Caco-2 (cell line): ENCODE measurements around the gene TLCD5. TPM values are rescaled to one million over a fixed set of nuclear protein-coding genes. Genes with fewer than 3 reads are reported as not detected.

Experiments used
- BruUV-seq: library from RNA; stranded (reverse); fragments of 400-500 nt; replicated peaks from 2 replicates; lab custom pipeline; 2021; lab: Mats Ljungman, UMichigan
- CTCF ChIA-PET: fragments of 300-600 bp; sonication (Branson Sonifier 250); formaldehyde crosslinking; loops from one replicate; lab custom pipeline; 2022; ENCODE audit warnings: antibody characterized with exemption; lab: Charles Lee
- POLR2A ChIA-PET: fragments of 300-600 bp; sonication (Branson Sonifier 250); formaldehyde crosslinking; loops from one replicate; lab custom pipeline; 2022; ENCODE audit warnings: antibody characterized with exemption; lab: Charles Lee
- DNase-seq, 2 experiments: peaks; one replicate each; pipeline versions ENCODE4 v3.0.0 to v3.0.0-alpha.2; 2020 to 2022
- H3K27me3 ChIP-seq: replicated peaks from 2 replicates; pipeline ENCODE4 v1.6.0; 2011; ENCODE audit warnings: low read length; ENCODE audit not compliant: control insufficient read depth, insufficient read depth
- H3K36me3 ChIP-seq: 2 replicates; pipeline ENCODE4 v1.5.1; 2011; ENCODE audit warnings: low read length; ENCODE audit not compliant: control insufficient read depth, insufficient read depth
- H3K4me1 ChIP-seq: fragments of 250-450 bp; sonication (Bioruptor Pico); 2 replicates; pipeline ENCODE4 v1.5.1; 2020; ENCODE audit warnings: mild to moderate bottlenecking
- H3K4me3 ChIP-seq: 2 replicates; pipeline ENCODE4 v1.5.1; 2011; ENCODE audit warnings: low read depth, mild to moderate bottlenecking, control low read depth, low read length
- H3K9me3 ChIP-seq: fragments of 250-450 bp; sonication (Bioruptor Pico); 2 replicates; pipeline ENCODE4 v1.5.1; 2020; ENCODE audit warnings: mild to moderate bottlenecking, moderate library complexity
- H3K27ac Mint-ChIP-seq: one replicate; pipeline ENCODE4 v1.8.0; 2022; ENCODE audit warnings: mixed read lengths; ENCODE audit not compliant: unreplicated experiment
- H3K27me3 Mint-ChIP-seq: one replicate; pipeline ENCODE4 v1.8.0; 2022; ENCODE audit warnings: mixed read lengths; ENCODE audit not compliant: insufficient read depth, unreplicated experiment
- H3K36me3 Mint-ChIP-seq: one replicate; pipeline ENCODE4 v1.8.0; 2022; ENCODE audit warnings: mild to moderate bottlenecking, mixed read lengths; ENCODE audit not compliant: insufficient read depth, unreplicated experiment
- H3K4me1 Mint-ChIP-seq: one replicate; pipeline ENCODE4 v1.8.0; 2022; ENCODE audit warnings: low read depth, mixed read lengths; ENCODE audit not compliant: unreplicated experiment
- H3K4me3 Mint-ChIP-seq: one replicate; pipeline ENCODE4 v1.8.0; 2022; ENCODE audit warnings: mild to moderate bottlenecking, moderate library complexity, mixed read lengths; ENCODE audit not compliant: unreplicated experiment
- H3K9me3 Mint-ChIP-seq: one replicate; pipeline ENCODE4 v1.8.0; 2022; ENCODE audit warnings: mixed read lengths; ENCODE audit not compliant: unreplicated experiment
- CTCF ChIP-seq, 2 experiments: fragments of 200-600 bp in 1 of 2; IDR thresholded peaks; 1 replicate in 1 of 2; 2 replicates in 1 of 2; pipeline versions ENCODE4 v1.5.1 to v1.8.0; 2011 to 2022; ENCODE audit warnings: antibody characterized with exemption in 1 of 2, control low read depth in 1 of 2, inconsistent platforms in 1 of 2, low read depth in 1 of 2, low read length in 1 of 2, mild to moderate bottlenecking in 1 of 2, moderate library complexity in 1 of 2; ENCODE audit not compliant: insufficient read depth in 1 of 2, severe bottlenecking in 1 of 2, unreplicated experiment in 1 of 2
- intact Hi-C: fragments of 100-400 bp; cut with micrococcal nuclease; formaldehyde crosslinking; loops from one replicate; pipeline ENCODE4 v1.10.0; 2022; ENCODE audit not compliant: unreplicated experiment
- total RNA-seq: library from RNA; stranded (reverse); gene quantifications from 2 replicates; pipeline ENCODE4 v1.2.3, GENCODE V29; 2022

The TLCD5 gene
- total RNA-seq, 1 experiment from 2014 or later, result 11.8 TPM

- Histone ChIP-seq H3K9me3 (no peaks in the 10 kb centered on the region; the same call in 1 of the 2 replicates), H3K4me3 (no peak overlapping the region), H3K4me1 (peaks cover 27% of the 10 kb centered on the region), H3K36me3 (no peaks in the 10 kb centered on the region), H3K27me3 (no peaks in the 10 kb centered on the region)
- Mint-ChIP-seq H3K4me1 (peaks cover 55% of the 10 kb centered on the region), H3K27me3 (no peaks in the 10 kb centered on the region), H3K9me3 (no peaks in the 10 kb centered on the region), H3K27ac (no peak overlapping the region), H3K36me3 (peaks cover 5% of the 10 kb centered on the region), H3K4me3 (no peak overlapping the region)
- no TSS peak for BruUV-seq
- CTCF ChIA-PET, result no interaction called here
- POLR2A ChIA-PET, result no interaction called here
- TF ChIP-seq CTCF (IDR thresholded peaks at IDR 0.05; ENCODE audit: insufficient read depth in 1 of 2, low read depth in 1 of 2, low read length in 1 of 2, severe bottlenecking in 1 of 2, unreplicated experiment in 1 of 2), result no peak
- no peak for DNase-seq
- intact Hi-C loops, result no loop called here
These were observed 17.1 kb downstream of the TLCD5 start for GRCh38 chr11:120342226-120342625.

- TF ChIP-seq CTCF (IDR thresholded peaks at IDR 0.05; ENCODE audit: insufficient read depth in 1 of 2, low read depth in 1 of 2, low read length in 1 of 2, severe bottlenecking in 1 of 2, unreplicated experiment in 1 of 2), result no peak
- Histone ChIP-seq H3K9me3 (no peaks in the 10 kb centered on the region; the same call in 1 of the 2 replicates), H3K4me3 (no peak overlapping the region), H3K27me3 (no peaks in the 10 kb centered on the region), H3K4me1 (peaks cover 27% of the 10 kb centered on the region), H3K36me3 (no peaks in the 10 kb centered on the region)
- Mint-ChIP-seq H3K9me3 (no peaks in the 10 kb centered on the region), H3K4me1 (peaks cover 52% of the 10 kb centered on the region), H3K27ac (no peak overlapping the region), H3K27me3 (no peaks in the 10 kb centered on the region), H3K4me3 (no peak overlapping the region), H3K36me3 (peaks cover 4% of the 10 kb centered on the region)
- ChIA-PET POLR2A (no interaction called here), CTCF (no interaction called here)
- no peak for DNase-seq
- no TSS peak for BruUV-seq
- intact Hi-C loops, result no loop called here
These were observed 17.6 kb downstream of the TLCD5 start for GRCh38 chr11:120342678-120343077.

- Histone ChIP-seq H3K4me1 (peaks cover 27% of the 10 kb centered on the region), H3K27me3 (no peaks in the 10 kb centered on the region), H3K4me3 (no peak overlapping the region), H3K36me3 (no peaks in the 10 kb centered on the region), H3K9me3 (no peaks in the 10 kb centered on the region; the same call in 1 of the 2 replicates)
- ChIA-PET CTCF (interaction anchor here (0.7 kb wide), 1 partner anchor 17 kb away, joined by 3 read pairs; no protein-coding TSS in a partner anchor), POLR2A (no interaction called here)
- H3K4me1 Mint-ChIP-seq, result peaks cover 51% of the 10 kb centered on the region
- TF ChIP-seq CTCF (IDR thresholded peaks at IDR 0.05; ENCODE audit: insufficient read depth in 1 of 2, low read depth in 1 of 2, low read length in 1 of 2, severe bottlenecking in 1 of 2, unreplicated experiment in 1 of 2), result no peak
- DNase-seq, result no peak
- intact Hi-C loops, result no loop called here
- BruUV-seq, result no TSS peak
- no peaks in the 10 kb centered on the region for H3K9me3 Mint-ChIP-seq
- no peak overlapping the region for H3K27ac Mint-ChIP-seq
- H3K27me3 Mint-ChIP-seq, result no peaks in the 10 kb centered on the region
- peaks cover 4% of the 10 kb centered on the region for H3K36me3 Mint-ChIP-seq
- H3K4me3 Mint-ChIP-seq, result no peak overlapping the region
These were observed 18.3 kb downstream of the TLCD5 start for GRCh38 chr11:120343429-120343828.
